IPS-18c (cell line): ENCODE results near the gene NT5DC4.

Source experiments
- H3K4me3 ChIP-seq: 2 replicates; pipeline ENCODE4 v1.7.0; 2013; ENCODE audit warnings: low read depth, mild to moderate bottlenecking, low read length, moderate library complexity; ENCODE audit not compliant: insufficient read depth
- H3K9me3 ChIP-seq: one replicate; pipeline ENCODE4 v1.6.1; 2013; ENCODE audit warnings: mild to moderate bottlenecking, low read length, moderate library complexity; ENCODE audit not compliant: control insufficient read depth, insufficient read depth

Gene NT5DC4

DNA sequence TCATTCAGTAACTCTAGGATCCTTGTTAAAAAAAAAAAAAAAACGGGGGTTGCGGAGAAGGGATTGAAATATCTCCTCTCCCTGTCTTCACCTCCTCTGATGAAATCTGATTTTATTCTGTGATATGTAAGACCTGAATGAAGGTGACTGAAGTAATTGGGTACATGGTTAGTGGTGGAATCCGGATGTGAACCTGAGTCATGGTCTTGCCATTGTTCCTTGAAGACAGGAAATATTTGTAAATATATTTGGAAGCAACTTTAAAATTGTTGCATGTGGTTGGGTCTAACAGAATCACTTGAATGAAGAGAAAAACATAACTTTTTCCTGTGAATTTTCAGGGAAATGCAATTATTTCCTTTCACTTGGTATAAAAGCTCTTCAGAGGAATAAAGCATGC lies 66.5 kb downstream of the NT5DC4 start:
- Histone ChIP-seq H3K9me3 (no peaks in the 10 kb centered on the region), H3K4me3 (no peak overlapping the region)

DNA sequence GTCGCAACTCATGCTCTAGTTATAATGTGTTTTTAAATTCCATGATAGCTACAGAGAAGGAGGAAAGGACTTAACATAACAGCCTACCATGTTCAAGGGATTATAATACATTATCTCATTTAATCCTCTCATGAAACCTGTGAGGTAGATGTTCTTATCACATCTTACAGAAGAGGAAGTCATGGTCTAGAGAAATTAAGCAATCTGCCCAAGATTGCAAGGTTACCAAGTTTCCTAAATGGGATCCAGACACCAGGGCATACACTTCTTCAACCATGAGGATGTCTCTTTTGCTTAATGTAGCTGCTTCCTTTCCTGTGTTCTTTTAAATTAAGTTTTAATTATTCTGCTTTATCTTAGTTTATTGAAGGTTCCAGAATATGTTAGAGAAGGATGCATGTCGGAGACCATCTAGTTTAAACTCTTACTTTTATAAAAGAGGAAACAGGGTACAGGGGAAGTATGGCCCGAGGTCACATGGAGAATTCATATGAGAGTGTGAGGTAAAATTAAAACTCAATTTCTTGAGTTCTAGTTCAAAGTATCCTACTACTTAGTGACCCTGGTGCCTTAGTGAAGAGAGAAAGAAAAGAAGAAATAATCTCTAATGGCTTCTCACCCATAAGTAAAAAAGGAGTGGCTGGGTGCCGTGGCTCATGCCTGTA lies 67.0 kb downstream of the NT5DC4 start:
- Histone ChIP-seq H3K4me3 (no peak overlapping the region), H3K9me3 (no peaks in the 10 kb centered on the region)

DNA sequence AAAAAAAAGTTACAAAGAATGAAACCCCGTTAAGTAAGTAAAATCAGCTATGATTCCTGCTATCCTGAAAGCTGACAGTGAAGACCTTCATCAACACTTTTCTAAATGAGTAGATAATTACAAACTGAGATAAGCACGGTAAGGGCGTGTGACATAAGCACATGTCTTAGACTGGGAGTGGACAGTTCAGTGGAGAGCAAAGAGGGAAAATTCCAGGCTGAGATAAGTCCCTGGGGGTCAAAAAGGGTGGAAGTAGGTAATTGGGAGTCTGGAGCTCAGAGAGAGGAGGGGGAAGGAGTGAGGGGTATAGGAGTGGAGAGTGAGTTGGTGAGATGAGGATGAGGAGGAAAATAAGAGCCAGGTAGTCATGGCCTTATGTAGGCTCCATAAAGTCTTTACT lies 67.8 kb downstream of the NT5DC4 start:
- H3K4me3 ChIP-seq = no peak overlapping the region
- no peaks in the 10 kb centered on the region for H3K9me3 ChIP-seq
